Adrenal gland (tissue), 12 donors: ENCODE results near the gene OR14K1. TPM values are rescaled to one million over a fixed set of nuclear protein-coding genes. Genes with fewer than 3 reads are reported as not detected.
"Not testable (repeated sequence)": the region's sequence is repeated elsewhere in the genome, so short reads cannot be mapped to it uniquely, and the experiment has no call there.

Experiments used
- DNase-seq, 7 donors: peaks; one replicate each; pipeline ENCODE4 v3.0.0-alpha.2; 2019 to 2020
- H3K27ac ChIP-seq, 5 donors: fragments of 200-600 bp; sonication (generic) in 4 of 5; 1 replicate in 3 of 5; 2 replicates in 2 of 5; pipeline versions ENCODE4 v1.5.1 to v1.8.0; 2016 to 2020; ENCODE audit warnings: mild to moderate bottlenecking in 1 of 5
- H3K27me3 ChIP-seq: fragments of 200-600 bp; 2 replicates; pipeline ENCODE4 v1.8.0; 2021
- H3K36me3 ChIP-seq, 2 donors: fragments of 200-600 bp; replicated peaks in 1 of 2; 1 replicate in 1 of 2; 2 replicates in 1 of 2; pipeline versions ENCODE4 v1.5.1 to v1.8.0; 2018 to 2022
- H3K4me1 ChIP-seq, 2 donors: fragments of 200-600 bp; replicated peaks in 1 of 2; 1 replicate in 1 of 2; 2 replicates in 1 of 2; pipeline versions ENCODE4 v1.5.1 to v1.8.0; 2018 to 2021
- H3K4me3 ChIP-seq, 4 donors: fragments of 200-600 bp; sonication (generic) in 3 of 4; one replicate each; pipeline ENCODE4 v1.5.1; 2016 to 2018
- H3K9me3 ChIP-seq, 3 donors: fragments of 200-600 bp; sonication (generic) in 1 of 3; replicated peaks in 1 of 3; 1 replicate in 2 of 3; 2 replicates in 1 of 3; pipeline versions ENCODE4 v1.5.1 to v1.8.0; 2016 to 2021
- CTCF ChIP-seq, 6 experiments: fragments of 450-650 bp in 4 of 6; fragments of 200-600 bp in 2 of 6; sonication (generic) in 1 of 6; IDR thresholded peaks; 1 replicate in 5 of 6; 2 replicates in 1 of 6; pipeline versions ENCODE4 v1.5.1 to v1.8.0; 2016 to 2021; ENCODE audit warnings: antibody characterized with exemption in 6 of 6, mild to moderate bottlenecking in 2 of 6, moderate library complexity in 1 of 6
- POLR2A ChIP-seq, 2 donors: fragments of 450-650 bp; IDR thresholded peaks; one replicate each; pipeline ENCODE4 v1.6.1; 2017; ENCODE audit warnings: antibody characterized with exemption in 2 of 2, mild to moderate bottlenecking in 2 of 2, moderate library complexity in 1 of 2
- WGBS, 4 donors: extraction: QIAGEN DNeasy Blood & Tissue Kit in 2 of 4; methylation state at CpG; one replicate each; pipeline versions ENCODE4 v1.1.5 to v1.1.7; 2013 to 2017; 5-methylcytosine and 5-hydroxymethylcytosine counted together
- intact Hi-C, 2 donors: fragments of 100-400 bp; cut with DNase I; formaldehyde crosslinking; loops; one replicate each; pipeline versions ENCODE4 v1.14.1 to v1.15.0; 2022 to 2023
- polyA plus RNA-seq, 3 donors: library from polyadenylated mRNA; stranded (reverse); fragments of 200-250 nt in 2 of 3; fragments of 350-450 nt in 1 of 3; fragmentation: Illumina TruSeq in 1 of 3; extraction: RNeasy Lipid Tissue Mini Kit (QIAGEN cat#74804) in 1 of 3; gene quantifications; one replicate each; pipeline ENCODE4 v1.2.3, GENCODE V29; 2013 to 2014
- total RNA-seq, 9 donors: library from RNA; depleted of rRNA in 4 of 9; stranded (reverse); fragments of >200 nt in 4 of 9; fragments of 120-200 nt in 1 of 9; fragmentation: NEBNext Ultra II Directional in 1 of 9; extraction: Animal tissue kit (Norgen Biotek cat#: 25700) in 1 of 9; gene quantifications; one replicate each; pipeline versions ENCODE4 v1.1.0 to v1.2.4, GENCODE V29; 2013 to 2023
- donor health status: healthy with polysubstance abuse.
- donor health status: Bipolar disorder and iron deficiency.
- donor health status: DM: yes; HTN: yes; CAD: no.
- donor health status: DM: no; HTN: no; CAD: no.
- donor health status: DM: no; HTN: no; CAD: no.
- donor health status: DM: yes; HTN: yes; CAD: no.

OR14K1 gene
- total and polyA plus RNA-seq, 12 donors = 0.11 to 0.94 TPM; not detected in 10

DNA sequence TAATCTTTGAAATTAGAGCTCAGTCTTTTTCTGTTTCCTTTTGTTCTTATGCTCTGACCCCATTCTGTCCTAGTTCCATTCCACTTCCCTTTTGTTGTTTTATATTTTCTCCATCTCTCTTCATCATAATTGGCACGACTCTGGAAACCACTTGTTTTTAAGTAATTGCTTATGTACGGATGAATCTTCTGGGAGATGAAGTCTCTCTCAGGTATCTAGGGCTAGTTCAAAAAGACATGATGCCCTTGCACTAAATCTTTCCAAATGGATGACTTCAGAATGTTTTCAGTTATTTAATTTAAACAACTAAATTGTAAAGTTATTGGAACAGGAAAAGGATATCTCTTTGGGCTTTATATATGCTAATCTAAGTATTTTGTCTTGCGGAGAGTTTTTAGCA lies 21.9 kb upstream of the OR14K1 start, which contains the start of gene OR6F1:
Gene OR6F1, minus strand, starts transcription at position 101 of the 400 bp plus-strand sequence. CDS start 3,891 bp downstream, outside the sequence.
- intact Hi-C loops = no loop called here
- 73 to 81% (median 77%) methylated on average over 3 of the region's 3 CpGs for WGBS, 4 donors

DNA sequence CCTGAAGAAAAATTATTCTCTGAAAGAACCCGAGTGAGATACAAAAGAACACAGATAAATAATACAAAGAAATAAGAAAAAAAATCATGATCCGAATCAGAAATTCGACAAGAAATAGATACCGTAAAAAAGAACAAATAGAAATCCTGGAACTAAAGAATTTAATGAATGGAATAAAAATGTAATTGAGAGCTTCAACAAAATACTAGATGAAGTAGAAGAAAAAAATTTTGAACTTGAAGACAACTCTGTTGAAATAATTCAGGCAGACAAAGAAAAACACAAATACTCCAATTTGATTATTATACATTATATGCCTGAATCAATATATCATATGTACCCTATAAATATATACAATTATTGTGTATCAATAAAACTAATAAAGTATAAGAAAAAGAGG lies 17.2 kb upstream of the OR14K1 start:
- H3K4me1 ChIP-seq = no peaks in the 10 kb centered on the region
- no peak overlapping the region for H3K27ac ChIP-seq
- no peak for DNase-seq
- H3K36me3 ChIP-seq = no peaks in the 10 kb centered on the region
- H3K9me3 ChIP-seq = peaks cover 0 to 5% (median 0%) of the 10 kb centered on the region in 3 donors
- intact Hi-C loops = no loop called here
- WGBS, 4 donors = 86 to 94% (median 88%) methylated on average over 4 of the region's 4 CpGs
- no peaks in the 10 kb centered on the region for H3K27me3 ChIP-seq
- H3K4me3 ChIP-seq = no peak overlapping the region
- TF ChIP-seq CTCF (IDR thresholded peaks at IDR 0.05) = no peak

More for the DNA sequence above, 21.9 kb upstream of the OR14K1 start, which contains the start of gene OR6F1:
- no peak for DNase-seq
- H3K36me3 ChIP-seq = no peaks in the 10 kb centered on the region
- no peaks in the 10 kb centered on the region for H3K4me1 ChIP-seq
- no peak within 1 kb of the TSS for H3K27ac ChIP-seq
- H3K9me3 ChIP-seq = peaks cover 0 to under 1% (median 0%) of the 10 kb centered on the region in 3 donors
- no peak within 1 kb of the TSS for H3K4me3 ChIP-seq
- no peak for TF ChIP-seq CTCF (IDR thresholded peaks at IDR 0.05)
- no peak for TF ChIP-seq POLR2A (IDR thresholded peaks at IDR 0.05)
- no peaks in the 10 kb centered on the region for H3K27me3 ChIP-seq

- no peak for DNase-seq
- H3K4me1 ChIP-seq = no peaks in the 10 kb centered on the region
- TF ChIP-seq CTCF (IDR thresholded peaks at IDR 0.05) (no peak), POLR2A (IDR thresholded peaks at IDR 0.05) (no peak)
- intact Hi-C loops = no loop called here
- H3K27me3 ChIP-seq = no peaks in the 10 kb centered on the region
- H3K9me3 ChIP-seq = no peaks in the 10 kb centered on the region
- H3K27ac ChIP-seq = no peak overlapping the region
- H3K4me3 ChIP-seq = no peak overlapping the region
- no peaks in the 10 kb centered on the region for H3K36me3 ChIP-seq
- WGBS, 4 donors = 86 to 92% (median 88%) methylated on average over 2 of the region's 2 CpGs
These were observed 2.3 kb downstream of the OR14K1 start for GRCh38 chr1:247740721-247741120.

GRCh38 chr1:247741756-247742155 lies 3.3 kb downstream of the OR14K1 start:
- 67 to 74% (median 69%) methylated on average over 5 of the region's 5 CpGs for WGBS, 4 donors
- intact Hi-C loops = no loop called here
- H3K36me3 ChIP-seq = no peaks in the 10 kb centered on the region
- H3K27me3 ChIP-seq = no peaks in the 10 kb centered on the region
- no peaks in the 10 kb centered on the region for H3K4me1 ChIP-seq
- H3K27ac ChIP-seq = no peak overlapping the region
- H3K9me3 ChIP-seq = no peaks in the 10 kb centered on the region
- DNase-seq = no peak
- TF ChIP-seq POLR2A (IDR thresholded peaks at IDR 0.05) = no peak
- TF ChIP-seq CTCF (IDR thresholded peaks at IDR 0.05) = no peak
- no peak overlapping the region for H3K4me3 ChIP-seq

DNA sequence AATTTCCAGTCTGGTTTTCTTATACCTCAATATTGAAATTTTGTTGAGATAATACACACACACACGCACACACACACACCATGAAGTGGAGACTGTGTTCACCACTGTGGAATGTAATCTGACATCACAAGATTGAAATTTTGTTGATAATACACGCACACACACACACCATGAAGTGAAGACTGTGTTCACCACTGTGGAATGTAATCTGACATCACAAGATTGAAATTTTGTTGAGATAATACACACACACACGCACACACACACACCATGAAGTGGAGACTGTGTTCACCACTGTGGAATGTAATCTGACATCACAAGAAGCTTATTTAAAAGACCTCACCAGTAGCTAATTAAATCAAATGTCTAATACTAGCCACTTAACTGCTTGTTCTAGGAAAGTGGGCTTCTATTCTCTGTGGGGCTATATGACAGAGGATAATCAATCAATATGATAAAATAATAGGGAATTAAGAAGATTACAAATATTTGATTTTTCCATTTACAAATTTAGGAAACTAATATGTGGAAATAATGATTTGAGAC lies 3.9 kb downstream of the OR14K1 start:
- H3K36me3 ChIP-seq, H3K27me3 ChIP-seq, H3K27ac ChIP-seq, DNase-seq, H3K4me1 ChIP-seq, intact Hi-C loops, H3K4me3 ChIP-seq, H3K9me3 ChIP-seq: not testable (repeated sequence)
- 53 to 65% (median 57%) methylated on average over 3 of the region's 3 CpGs for WGBS, 4 donors
